ENCODE data around the gene ATP13A3. TPM values are rescaled to one million over a fixed set of nuclear protein-coding genes. Genes with fewer than 3 reads are reported as not detected.
A peak's percentile ranks its signal among the peaks of the same experiment; 100 is the strongest.
"Not testable (repeated sequence)": the region's sequence is repeated elsewhere in the genome, so short reads cannot be mapped to it uniquely, and the experiment has no call there.

ATP13A3 gene
- total RNA-seq, 1 donor from 2014 or later: 88.6 TPM

DNA sequence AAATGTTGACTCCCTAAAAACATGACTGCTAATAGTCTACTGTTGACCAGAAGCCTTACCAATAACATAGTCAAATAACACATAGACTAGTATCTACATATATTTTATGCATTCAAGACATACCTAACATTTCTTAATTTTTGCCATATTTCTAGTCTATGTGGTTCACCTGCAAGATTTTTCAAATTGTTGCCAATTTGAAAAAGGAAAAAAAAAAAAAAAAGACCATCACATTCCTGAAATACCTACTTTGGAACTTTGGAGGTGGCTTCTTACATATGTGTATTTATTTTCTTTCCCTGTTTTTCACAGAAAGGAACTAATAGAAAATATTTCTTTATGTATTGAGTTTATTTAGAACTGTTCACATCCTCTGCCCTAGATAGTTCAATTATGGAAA is 13.4 kb upstream of the ATP13A3 start:
- no peak for DNase-seq (ENCODE audit: low read depth in 2 of 2)

DNA sequence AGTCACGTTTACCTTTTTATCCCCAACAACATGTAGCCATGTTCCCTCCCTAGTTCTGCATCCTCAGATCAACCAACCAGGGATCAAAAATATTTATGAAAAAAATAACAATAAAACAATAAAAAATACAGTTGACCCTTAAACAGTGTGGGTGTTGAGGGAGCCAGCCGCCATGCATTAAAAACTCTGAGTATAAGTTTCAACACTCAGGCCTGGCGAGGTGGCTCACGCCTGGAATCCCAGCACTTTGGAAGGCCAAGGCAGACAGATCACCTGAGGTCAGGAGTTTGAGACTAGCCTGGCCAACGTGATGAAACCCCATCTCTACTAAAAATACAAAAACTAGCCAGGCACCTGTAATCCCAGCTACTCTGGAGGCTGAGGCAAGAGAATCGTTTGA is 12.7 kb upstream of the ATP13A3 start:
- DNase-seq (ENCODE audit: low read depth in 2 of 2): not testable (repeated sequence)

DNA sequence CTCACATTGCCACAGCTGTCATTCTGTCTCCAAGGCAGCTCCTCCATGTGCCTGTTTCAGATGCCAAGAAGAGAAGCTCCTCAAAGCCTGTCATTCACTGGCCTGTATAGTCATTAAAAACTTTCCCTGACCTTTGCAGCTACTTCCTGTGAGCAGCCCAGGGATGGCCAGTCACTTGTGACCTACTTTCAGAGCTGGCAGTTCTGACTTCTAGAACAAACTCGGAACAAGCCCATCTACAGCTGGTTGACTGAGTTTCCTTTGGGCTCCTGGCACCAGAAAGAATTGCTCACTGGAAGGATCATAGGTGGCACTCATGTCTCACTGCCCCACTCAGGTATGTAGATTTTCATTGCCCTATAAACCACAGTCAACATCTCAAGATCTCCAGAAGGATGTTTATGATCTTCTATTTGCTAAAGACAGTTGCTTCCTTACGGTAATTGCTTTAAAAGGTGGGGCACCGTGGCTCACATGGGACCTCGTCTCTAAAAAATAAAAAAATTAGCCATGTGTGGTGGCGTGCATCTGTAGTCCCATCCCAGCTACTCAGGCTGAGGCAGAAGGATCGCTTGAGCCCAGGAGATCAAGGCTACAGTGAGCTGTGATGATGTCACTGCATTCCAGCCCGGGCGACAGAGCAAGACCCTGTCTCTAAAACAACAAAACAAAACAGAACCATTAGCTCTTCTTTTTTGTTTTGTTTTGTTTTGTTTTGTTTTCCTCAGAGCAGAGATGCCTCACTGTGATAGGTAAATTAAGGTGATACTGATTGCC is 11.2 kb upstream of the ATP13A3 start:
- peak in 1 of 2 donors; percentile 20 for DNase-seq (ENCODE audit: low read depth in 2 of 2)

DNA sequence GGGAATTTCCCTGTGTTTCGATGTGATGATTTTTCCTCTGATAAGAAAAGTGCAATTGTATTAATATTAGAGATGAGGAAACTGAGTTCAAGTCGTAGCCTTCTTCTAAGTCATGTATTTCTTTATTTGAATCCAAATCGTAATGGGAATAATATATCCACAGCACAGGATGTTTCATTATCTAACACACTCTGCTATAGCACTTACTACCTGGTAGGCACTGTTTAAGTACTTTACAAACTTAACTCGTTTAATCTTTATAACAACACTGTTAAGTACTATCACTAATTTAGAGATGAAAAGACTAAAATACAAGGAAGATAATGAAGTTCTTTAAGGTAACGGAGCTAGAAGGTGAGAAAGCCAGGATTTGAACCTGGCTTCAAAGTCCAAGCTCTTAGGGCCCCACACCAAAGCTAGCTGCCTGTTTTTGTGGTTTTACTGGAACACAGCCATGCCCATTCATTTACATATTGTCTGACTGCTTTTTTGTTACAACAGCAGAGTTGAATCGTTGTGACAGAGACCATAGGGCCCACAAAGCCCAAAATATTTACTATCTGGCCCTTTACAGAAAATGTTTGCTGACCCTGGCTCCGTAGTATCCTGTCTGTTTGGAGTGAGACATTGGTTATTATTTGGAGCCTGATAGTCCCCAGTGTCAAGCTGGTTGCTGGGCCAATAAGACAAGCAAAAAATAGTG is 9.6 kb upstream of the ATP13A3 start:
- no peak for DNase-seq (ENCODE audit: low read depth in 2 of 2)

DNA sequence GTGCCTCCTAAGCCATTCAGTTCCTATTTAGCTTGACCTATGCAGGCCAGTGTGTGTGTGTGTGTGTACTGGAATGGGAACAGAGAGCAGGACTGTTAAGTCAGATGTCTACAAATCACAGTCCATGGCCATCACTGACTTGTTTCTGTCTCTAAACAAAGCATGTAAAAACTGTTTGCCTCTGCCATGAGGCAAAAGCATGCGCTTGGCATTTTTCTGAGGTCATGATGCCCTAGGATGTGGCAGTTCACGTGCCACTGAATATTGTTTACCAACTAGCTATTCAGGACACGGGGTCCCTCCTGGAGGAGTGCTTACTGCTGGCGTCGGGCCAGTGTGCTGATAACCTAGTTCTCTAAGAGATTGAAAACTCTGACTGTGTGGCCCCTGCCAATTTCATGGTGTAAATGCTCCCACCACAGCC is 8.2 kb upstream of the ATP13A3 start:
- DNase-seq (ENCODE audit: low read depth in 2 of 2): no peak

DNA sequence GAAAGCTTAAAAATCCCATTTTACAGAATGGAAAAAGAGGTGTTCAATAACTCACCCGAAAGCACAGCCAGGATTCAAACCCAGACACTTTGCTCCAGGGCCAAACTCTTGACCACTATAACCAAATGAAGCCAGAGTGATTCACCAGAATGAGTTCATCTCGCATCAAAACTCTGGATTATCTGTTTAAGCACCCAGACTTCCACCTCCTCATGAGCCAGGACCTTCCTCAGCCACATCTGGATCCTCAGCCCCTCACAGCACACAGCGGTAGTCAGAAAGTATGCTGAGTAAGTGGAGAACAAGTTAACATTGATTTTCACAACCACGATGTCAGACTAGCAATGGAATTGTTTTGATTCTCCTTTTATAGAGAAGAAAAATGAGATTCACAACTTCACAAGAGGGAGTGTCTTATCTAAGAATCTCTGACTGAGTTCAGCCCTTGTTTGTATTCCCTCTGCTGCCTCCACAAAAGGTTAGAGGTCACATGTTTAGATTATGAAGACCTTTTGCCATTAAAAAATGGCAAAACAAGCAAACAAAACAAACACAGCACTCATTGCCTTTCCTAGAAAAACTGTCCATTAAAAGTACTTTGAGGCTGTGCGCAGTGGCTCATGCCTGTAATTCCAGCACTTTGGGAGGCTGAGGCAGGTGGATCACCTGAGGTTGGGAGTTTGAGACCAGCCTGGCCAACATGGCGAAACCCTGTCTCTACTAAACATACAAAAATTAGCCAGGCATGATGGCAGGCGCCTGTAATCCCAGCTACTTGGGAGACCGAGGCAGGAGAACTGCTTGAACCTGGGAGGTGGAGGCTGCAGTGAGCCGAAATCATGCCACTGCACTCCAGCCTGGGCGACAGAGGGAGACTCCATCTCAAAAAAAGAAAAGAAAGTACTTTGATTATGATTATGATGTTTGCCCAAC is 7.5 kb upstream of the ATP13A3 start:
- DNase-seq (ENCODE audit: low read depth in 2 of 2): not testable (repeated sequence)

DNA sequence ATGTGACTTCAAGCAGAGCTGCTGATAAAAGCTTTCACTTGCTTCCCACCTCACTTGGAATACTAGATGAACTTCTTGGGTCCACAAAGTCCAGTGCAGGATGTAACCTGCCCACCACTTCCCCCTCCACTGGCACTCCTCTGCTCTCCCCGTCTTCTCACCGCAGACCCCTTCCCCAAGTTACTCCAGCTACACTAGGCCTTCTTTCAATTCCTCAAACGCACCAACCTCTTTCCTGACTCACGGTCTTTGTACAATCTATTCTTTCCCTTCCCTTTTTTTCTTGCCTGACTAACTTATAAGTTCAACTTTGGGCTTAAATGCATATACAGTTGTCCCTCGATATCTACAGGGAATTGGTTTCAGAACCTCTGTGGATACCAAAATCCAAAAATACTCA is 5.2 kb upstream of the ATP13A3 start:
- DNase-seq (ENCODE audit: low read depth in 2 of 2): no peak

DNA sequence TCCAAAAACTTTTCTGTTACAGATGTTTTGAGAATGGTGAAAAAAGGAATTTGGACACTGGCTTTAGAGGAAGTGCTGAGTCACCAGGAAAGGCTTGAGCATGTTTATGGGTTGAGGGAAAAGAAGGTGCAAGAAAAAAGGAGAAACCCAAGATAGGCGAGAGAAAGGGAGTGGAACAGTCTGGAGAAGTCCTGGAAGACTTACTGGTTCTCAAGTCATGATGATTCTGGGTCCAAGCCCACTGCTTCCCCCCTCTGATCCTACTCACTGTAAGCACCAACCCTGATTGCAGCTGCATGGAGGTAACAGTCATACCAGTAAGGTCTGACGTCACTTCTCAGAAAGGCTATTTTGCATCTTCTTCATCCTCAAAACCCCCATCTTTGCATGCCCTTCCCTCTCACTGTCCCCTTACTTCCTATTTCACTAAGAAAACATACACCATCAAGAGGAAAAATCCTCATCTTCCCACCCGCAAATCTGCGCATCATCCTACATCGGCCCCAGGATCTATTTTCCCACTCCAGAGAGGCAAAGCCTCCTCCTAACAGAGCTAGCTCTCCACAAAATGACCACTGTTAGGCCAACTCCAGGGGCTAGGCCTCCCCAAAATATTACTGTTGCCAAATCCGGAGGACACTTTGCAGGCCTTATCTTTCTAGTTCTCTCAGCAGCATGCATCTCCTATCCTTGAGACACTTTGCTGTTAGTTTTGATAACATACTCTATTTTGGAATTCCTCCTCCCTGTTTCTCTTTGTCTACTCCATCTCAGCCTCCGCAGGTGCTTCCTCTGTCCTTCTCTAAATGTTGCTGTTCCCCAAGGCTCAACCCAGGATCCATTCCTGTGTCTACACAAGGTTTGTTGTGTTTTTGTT is 3.2 kb upstream of the ATP13A3 start:
- DNase-seq (ENCODE audit: low read depth in 2 of 2): peak in 1 of 2 donors; percentile 41

DNA sequence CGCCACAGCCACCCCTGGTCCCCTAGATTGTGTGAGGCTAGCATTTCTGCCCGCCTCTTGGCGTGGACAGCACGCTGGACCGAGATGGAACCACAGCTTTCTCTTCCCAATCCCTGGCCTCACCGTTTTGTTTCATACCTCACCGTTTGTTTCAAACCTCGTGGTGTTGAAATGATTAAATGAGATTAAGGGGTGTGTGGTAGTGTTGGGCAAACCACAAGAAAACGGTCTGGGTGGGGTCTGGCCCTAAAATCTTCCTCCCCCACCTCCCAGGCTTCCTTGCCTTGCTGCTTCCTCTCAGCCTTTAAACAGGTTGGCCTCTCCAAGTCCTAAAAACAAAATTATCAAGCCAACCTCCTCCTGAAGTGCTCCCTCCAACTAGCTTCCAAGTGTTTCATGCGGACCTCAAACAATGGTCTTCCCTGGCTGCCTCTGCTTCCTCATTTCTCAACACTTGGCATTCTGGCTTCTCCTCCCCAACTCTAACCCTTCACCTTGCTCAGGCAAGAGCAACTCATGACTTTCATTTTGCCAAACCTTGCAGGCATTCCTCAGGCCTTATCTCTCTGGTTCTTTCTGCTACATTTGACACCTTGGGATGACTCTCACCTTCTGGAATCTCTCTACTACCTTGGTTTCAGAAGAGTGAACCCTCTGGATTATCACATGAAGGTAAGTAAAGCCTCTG is 1.4 kb upstream of the ATP13A3 start:
- DNase-seq (ENCODE audit: low read depth in 2 of 2): no peak

DNA sequence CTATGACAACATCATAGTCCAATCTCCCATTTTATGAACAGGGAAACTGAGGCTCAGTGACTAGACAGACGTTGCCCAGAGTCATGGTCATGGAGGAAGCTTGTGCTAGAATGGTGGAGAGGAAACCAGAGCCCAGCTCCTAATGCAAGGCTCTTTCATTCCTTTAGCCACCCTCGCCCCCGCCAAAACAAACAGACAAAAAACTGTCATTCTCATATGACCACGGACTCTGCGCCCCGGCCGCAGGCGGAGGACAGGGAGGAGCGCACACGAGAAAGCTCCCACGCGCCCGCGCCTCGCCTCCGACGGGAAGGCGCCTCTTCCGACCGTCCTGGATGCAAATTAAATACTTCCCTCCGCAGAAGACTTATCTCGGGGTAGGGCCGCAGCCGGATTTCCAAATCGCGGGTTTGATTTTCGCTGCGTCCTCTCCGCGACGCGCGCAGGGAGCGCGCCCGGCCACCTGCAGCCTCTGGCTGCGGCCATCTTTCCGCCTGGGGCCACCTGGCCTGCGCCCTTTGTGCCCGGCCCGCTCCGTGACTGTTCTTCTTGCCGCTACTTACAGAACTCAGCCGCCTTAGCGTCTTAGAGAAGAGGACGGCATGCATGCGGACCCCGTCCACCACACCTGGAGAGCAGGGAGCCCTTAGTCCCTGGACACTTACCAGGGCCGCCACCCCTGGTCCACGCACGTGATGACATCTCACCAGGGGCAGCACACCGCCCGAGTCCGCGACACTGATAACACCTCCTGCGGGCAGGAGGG is 670 bp upstream of the ATP13A3 start:
- DNase-seq (ENCODE audit: low read depth in 2 of 2): peak; percentile 14 to 52

DNA sequence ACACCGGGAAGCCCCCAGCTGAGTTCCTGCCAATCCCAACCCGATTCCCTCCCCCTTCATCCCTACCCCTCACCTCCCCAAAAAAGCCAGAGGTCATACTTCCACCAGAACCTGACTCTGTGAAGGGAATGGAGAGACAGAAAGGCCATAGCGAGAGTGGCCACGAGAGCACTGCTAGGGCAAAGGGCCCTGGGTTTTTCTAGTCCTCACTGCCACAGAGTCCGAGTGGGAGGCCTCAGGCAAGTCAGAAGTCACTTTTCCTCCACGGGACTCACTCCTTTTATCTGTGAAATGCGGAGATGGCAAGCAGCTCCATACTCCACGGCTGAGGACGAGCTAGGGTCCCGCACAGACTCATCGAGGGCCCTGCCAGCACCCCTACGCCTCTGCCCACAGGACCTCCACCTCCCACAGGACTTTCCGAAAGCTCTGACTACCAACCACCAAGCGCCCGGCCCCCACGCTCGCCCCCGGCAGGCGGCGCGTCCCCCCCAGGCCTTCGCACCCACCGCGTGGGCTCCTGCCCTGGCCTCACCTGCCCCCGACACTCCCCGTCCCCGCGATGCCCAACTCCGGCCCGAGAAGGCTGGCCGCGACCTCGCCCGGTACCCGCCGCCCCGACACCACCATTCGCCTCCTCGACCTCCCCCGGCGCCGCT is 792 bp downstream of the ATP13A3 start:
- DNase-seq (ENCODE audit: low read depth in 2 of 2): peak; percentile 37 to 62

DNA sequence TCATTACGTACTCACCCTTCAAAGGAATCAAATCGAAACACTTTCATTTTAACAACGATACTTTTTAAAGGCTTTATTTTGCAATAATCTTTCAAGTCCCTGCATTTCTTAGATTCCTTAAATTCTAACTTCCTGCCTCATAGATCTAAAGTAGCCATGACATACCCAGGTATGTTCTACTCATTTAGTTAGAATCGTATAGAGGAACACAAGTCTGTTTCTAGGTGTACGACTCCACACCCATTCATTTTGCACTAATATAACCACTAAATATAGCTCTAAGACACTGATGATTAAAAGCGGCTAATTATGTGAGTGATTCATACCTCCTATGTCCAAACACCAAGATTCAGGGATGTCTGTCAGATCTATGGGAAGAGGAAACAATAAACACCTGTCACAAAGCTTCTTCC is 1.3 kb downstream of the ATP13A3 start:
- DNase-seq (ENCODE audit: low read depth in 2 of 2): no peak

DNA sequence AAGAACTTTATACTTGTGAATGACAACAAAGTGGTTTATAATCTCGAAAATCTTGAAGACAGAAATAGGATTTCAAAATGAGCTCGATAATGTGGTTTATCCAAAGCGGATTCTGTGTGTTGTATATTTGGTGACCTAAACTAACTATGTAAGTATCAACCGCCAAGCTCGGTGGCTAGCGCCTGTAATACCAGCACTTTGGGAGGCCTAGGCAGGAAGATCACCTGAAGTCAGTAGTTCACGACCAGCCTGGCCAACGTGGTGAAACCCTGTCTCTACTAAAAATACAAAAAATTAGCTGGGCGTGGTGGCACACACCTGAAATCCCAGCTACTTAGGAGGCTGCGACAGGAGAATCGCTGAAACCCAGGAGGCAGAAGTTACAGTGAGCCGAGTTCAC is 2.2 kb downstream of the ATP13A3 start:
- DNase-seq (ENCODE audit: low read depth in 2 of 2): no peak

DNA sequence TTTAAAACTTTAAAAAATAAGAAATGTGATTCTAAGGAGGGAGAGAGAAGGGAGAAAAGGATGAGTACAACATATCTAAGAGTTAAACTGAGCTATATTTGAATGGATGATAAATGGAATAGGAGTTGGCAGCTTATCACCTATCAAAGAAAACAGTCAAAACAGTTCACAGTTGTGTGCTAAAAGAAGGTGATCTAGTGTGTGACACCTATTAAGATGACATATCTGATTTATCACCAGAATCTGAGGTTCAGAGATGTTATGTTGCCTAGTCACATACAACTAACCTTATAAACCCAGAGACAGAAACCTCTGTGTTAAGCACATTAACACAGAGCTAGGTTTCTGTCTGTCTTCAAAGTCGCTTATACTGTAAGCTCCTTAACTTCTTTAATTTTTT is 3.0 kb downstream of the ATP13A3 start:
- DNase-seq (ENCODE audit: low read depth in 2 of 2): no peak

DNA sequence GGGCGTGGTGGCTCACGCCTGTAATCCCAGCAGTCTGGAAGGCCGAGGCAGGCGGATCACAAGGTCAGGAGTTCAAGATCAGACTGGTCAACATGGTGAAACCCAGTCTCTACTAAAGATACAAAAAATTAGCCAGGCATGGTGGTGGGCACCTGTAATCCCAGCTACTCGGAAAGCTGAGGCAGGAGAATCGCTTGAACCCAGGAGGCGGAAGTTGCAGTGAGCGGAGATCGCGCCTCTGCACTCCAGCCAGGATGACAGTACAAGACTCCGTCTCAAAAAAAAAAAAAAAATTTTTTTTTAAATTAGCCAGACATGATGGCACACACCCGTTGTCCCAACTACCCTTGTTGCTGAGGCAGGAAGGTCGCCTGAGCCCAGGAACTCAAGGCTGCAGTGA is 4.0 kb downstream of the ATP13A3 start:
- DNase-seq (ENCODE audit: low read depth in 2 of 2): not testable (repeated sequence)

DNA sequence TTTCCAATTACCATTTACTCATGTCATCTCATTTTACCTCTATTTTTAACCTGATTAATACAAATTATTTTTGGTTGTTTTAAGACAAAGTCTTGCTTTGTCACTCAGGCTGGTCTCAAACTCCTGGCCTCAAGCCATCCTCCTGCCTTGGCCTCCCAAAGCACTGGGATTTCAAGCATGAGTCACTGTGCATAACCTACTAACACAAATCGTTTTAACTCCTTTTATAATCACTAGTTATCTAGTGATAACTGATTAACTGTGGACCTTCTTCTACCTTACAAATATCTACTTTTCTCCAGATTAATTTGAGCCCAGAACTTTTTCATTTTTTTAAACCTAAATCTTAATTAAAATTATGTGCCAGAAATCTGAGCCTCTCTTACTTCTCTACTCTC is 4.6 kb downstream of the ATP13A3 start:
- DNase-seq (ENCODE audit: low read depth in 2 of 2): no peak

DNA sequence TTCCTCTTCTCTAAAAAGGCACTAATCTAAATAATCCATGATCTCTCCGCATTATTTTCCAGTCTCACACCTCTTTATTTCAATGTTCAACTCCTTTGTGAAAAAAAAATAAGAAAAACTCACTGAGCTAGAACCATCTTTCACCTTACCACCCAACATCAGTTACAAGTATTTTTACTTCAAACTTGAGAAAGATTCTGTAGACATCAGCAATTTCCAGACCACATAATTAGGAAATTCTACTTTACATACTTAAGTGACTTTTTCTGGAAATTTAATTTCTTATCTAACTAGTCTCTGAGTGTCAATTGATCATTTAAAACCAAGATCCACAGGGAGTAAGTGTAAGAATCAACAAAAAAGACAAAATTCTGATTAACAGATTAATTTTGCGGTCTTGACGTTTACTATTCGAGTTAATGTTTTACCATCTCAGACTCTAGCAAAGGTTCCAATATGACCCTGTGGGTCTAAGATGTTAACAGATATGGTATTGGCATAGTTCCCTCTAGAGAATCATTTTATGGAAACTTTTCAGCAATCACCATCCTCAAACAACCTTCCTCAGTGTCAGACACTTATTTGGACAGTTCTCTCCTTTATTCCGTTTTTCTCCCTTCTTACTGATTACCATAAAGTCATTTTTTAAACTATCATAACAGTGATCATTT is 5.1 kb downstream of the ATP13A3 start:
- no peak for DNase-seq (ENCODE audit: low read depth in 2 of 2)

DNA sequence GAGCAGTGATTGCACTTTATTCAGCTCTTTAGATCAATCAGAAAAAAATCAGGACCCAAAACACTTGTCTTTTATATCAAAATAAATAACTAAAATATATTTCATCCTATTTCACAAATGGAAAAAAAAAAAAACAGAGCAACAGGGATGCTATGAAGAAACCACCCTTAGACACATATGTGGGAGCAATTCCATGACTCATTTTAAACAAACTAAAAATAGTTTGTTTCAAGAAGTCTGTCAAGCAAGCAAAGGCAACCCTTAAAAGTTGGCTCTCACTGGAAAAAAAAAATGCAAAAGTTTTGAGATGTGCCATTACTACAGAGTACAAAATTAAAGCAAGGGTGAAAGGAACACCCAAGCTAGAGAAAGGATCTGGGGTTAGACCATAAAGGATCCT is 5.7 kb downstream of the ATP13A3 start:
- no peak for DNase-seq (ENCODE audit: low read depth in 2 of 2)

DNA sequence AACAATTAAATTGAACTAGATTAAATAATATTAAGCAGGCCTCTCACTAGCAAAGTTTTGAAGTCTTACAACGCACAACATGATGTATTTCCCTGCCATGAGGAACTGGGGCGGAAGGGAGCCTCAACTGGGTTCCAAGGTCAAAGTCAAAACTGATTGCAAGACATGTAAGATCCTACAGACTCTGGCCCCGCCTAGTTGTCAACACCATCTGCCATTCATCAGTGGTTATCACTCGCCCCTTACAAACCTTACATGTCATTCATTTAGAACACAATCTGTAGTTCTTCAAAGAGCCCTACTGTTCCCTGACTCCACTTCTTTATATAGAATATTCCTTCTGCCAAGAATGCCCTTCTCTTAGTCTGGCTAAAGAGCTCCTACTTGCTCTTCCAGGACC is 10.0 kb downstream of the ATP13A3 start:
- DNase-seq (ENCODE audit: low read depth in 2 of 2): no peak

All from dermis microvascular lymphatic vessel endothelial cell (primary cell).